HCT116 (cell line): Measurements from ENCODE around the gene RPS6KA2. TPM values are rescaled to one million over a fixed set of nuclear protein-coding genes. Genes with fewer than 3 reads are reported as not detected.

Experiments used
- ATAC-seq: fragments of 200-7000 bp; cut with Tn5 transposase; 2 replicates; pipeline ENCODE4 v1.9.1; 2020; ENCODE audit warnings: mild to moderate bottlenecking, moderate library complexity
- BruUV-seq: library from RNA; stranded (reverse); fragments of 400-500 nt; replicated peaks from 2 replicates; lab custom pipeline; 2021; lab: Mats Ljungman, UMichigan
- CTCF ChIA-PET: fragments of 300-600 bp; sonication (Branson Sonifier 250); formaldehyde crosslinking; loops from one replicate; lab custom pipeline; 2021; ENCODE audit warnings: antibody characterized with exemption; lab: Charles Lee
- POLR2A ChIA-PET: fragments of 300-600, 350-600 bp; sonication (Branson Sonifier 250); formaldehyde crosslinking; loops from one replicate; lab custom pipeline; 2021; ENCODE audit warnings: antibody characterized with exemption; lab: Charles Lee
- RAD21 ChIA-PET, 2 experiments: fragments of 300-600 bp; sonication (Branson Sonifier 250); formaldehyde crosslinking; loops; one replicate each; lab custom pipeline; 2023; ENCODE audit warnings: low total read pairs in 2 of 2; ENCODE audit not compliant: uncharacterized antibody in 2 of 2, unreplicated experiment in 2 of 2, low non-redundant PET in 1 of 2; lab: Charles Lee
- DNase-seq: peaks from one replicate; pipeline ENCODE4 v3.0.0-alpha.2; 2010; ENCODE audit warnings: low read depth, low spot score
- H2AFZ ChIP-seq: fragments of 200-600 bp; shearing (Covaris generic), sonication (generic); 2 replicates; pipeline ENCODE4 v1.6.1; 2017; ENCODE audit warnings: low read depth, mixed run types, mixed read lengths, antibody characterized with exemption, low read length; ENCODE audit not compliant: poor library complexity, severe bottlenecking
- H3K27ac ChIP-seq: 2 replicates; pipeline ENCODE4 v1.5.1; 2012; ENCODE audit warnings: low read depth, low read length
- H3K27me3 ChIP-seq: fragments of 200-600 bp; sonication (generic); 2 replicates; pipeline ENCODE4 v1.6.1; 2016; ENCODE audit warnings: mixed run types, low read length, mixed read lengths; ENCODE audit not compliant: insufficient read depth
- H3K36me3 ChIP-seq, 2 experiments: fragments of 200-500 bp in 1 of 2; fragments of 200-600 bp in 1 of 2; sonication (Bioruptor generic) in 1 of 2; sonication (generic) in 1 of 2; 2 replicates each; pipeline versions ENCODE4 v1.5.1 to v1.6.1; 2014 to 2016; ENCODE audit warnings: low read length in 2 of 2, inconsistent platforms in 1 of 2, mixed read lengths in 1 of 2, mixed run types in 1 of 2; ENCODE audit not compliant: insufficient read depth in 2 of 2, control insufficient read depth in 1 of 2
- H3K4me1 ChIP-seq, 2 experiments: fragments of 200-600 bp in 1 of 2; sonication (generic) in 1 of 2; 2 replicates each; pipeline versions ENCODE4 v1.5.1 to v1.6.1; 2012 to 2017; ENCODE audit warnings: low read length in 2 of 2, inconsistent platforms in 1 of 2, mild to moderate bottlenecking in 1 of 2, mixed read lengths in 1 of 2, mixed run types in 1 of 2, moderate library complexity in 1 of 2; ENCODE audit not compliant: insufficient read depth in 2 of 2, control insufficient read depth in 1 of 2
- H3K4me2 ChIP-seq: fragments of 200-600 bp; sonication (generic); 2 replicates; pipeline ENCODE4 v1.6.1; 2017; ENCODE audit warnings: mixed run types, low read length, mixed read lengths
- H3K4me3 ChIP-seq, 2 experiments: fragments of 200-600 bp in 1 of 2; sonication (generic) in 1 of 2; replicated peaks in 1 of 2; 2 replicates each; pipeline ENCODE4 v1.5.1; 2011 to 2016; ENCODE audit warnings: low read length in 2 of 2, control low read depth in 1 of 2, low read depth in 1 of 2, mild to moderate bottlenecking in 1 of 2, mixed read lengths in 1 of 2, mixed run types in 1 of 2
- H3K79me2 ChIP-seq: fragments of 200-600 bp; sonication (generic); 2 replicates; pipeline ENCODE4 v1.6.1; 2017; ENCODE audit warnings: mild to moderate bottlenecking, mixed run types, low read length, moderate library complexity, mixed read lengths; ENCODE audit not compliant: insufficient read depth
- H3K9ac ChIP-seq: fragments of 200-600 bp; sonication (generic); 2 replicates; pipeline ENCODE4 v1.6.1; 2016; ENCODE audit warnings: low read length, mixed read lengths
- H3K9me2 ChIP-seq: fragments of 200-600 bp; sonication (generic), shearing (Covaris generic); 2 replicates; pipeline ENCODE4 v1.6.1; 2017; ENCODE audit warnings: mixed run types, mild to moderate bottlenecking, moderate library complexity; ENCODE audit not compliant: insufficient read depth
- H3K9me3 ChIP-seq, 2 experiments: fragments of 200-500 bp in 1 of 2; fragments of 200-600 bp in 1 of 2; sonication (Bioruptor generic) in 1 of 2; sonication (generic) in 1 of 2; 2 replicates each; pipeline ENCODE4 v1.6.1; 2014 to 2017; ENCODE audit warnings: low read length in 2 of 2, mixed read lengths in 2 of 2, inconsistent platforms in 1 of 2, low read depth in 1 of 2, mild to moderate bottlenecking in 1 of 2, mixed run types in 1 of 2, moderate library complexity in 1 of 2; ENCODE audit not compliant: control insufficient read depth in 1 of 2, insufficient read depth in 1 of 2
- H4K20me1 ChIP-seq: fragments of 200-600 bp; sonication (generic), shearing (Covaris generic); 2 replicates; pipeline ENCODE4 v1.6.1; 2017; ENCODE audit warnings: mixed run types, mild to moderate bottlenecking, moderate library complexity; ENCODE audit not compliant: insufficient read depth
- ATF3 ChIP-seq: IDR thresholded peaks from 2 replicates; pipeline ENCODE4 v1.6.1; 2012
- CEBPB ChIP-seq: IDR thresholded peaks from 2 replicates; pipeline ENCODE4 v1.6.1; 2012; ENCODE audit warnings: low read depth
- CTCF ChIP-seq, 3 experiments: fragments of 200-600 bp in 1 of 3; sonication (generic) in 1 of 3; IDR thresholded peaks in 2 of 3; conservative IDR thresholded peaks in 1 of 3; 2 replicates each; pipeline ENCODE4 v1.5.1; 2012 to 2017; ENCODE audit warnings: low read depth in 2 of 3, low read length in 2 of 3, antibody characterized with exemption in 1 of 3, borderline replicate concordance in 1 of 3, control low read depth in 1 of 3, mild to moderate bottlenecking in 1 of 3, mixed read lengths in 1 of 3, mixed run types in 1 of 3, moderate library complexity in 1 of 3; ENCODE audit not compliant: insufficient read depth in 1 of 3
- EGR1 ChIP-seq: IDR thresholded peaks from 2 replicates; pipeline ENCODE4 v1.6.1; 2012; ENCODE audit warnings: low read depth
- EZH2 ChIP-seq: fragments of 200-600 bp; sonication (generic); IDR thresholded peaks from 2 replicates; pipeline ENCODE4 v1.6.1; 2017; ENCODE audit warnings: antibody characterized with exemption, mixed run types
- EZH2phosphoT487 ChIP-seq: fragments of 200-600 bp; IDR thresholded peaks from 2 replicates; pipeline ENCODE4 v1.6.1; 2018; ENCODE audit warnings: antibody characterized with exemption, borderline replicate concordance
- JUND ChIP-seq: IDR thresholded peaks from 2 replicates; pipeline ENCODE4 v1.6.1; 2012
- POLR2AphosphoS5 ChIP-seq: IDR thresholded peaks from 2 replicates; pipeline ENCODE4 v1.6.1; 2011; ENCODE audit warnings: mild to moderate bottlenecking, low read depth, low read length, moderate library complexity
- RAD21 ChIP-seq: IDR thresholded peaks from 2 replicates; pipeline ENCODE4 v1.6.1; 2012; ENCODE audit warnings: low read depth, mild to moderate bottlenecking
- REST ChIP-seq: IDR thresholded peaks from 2 replicates; pipeline ENCODE4 v1.6.1; 2012; ENCODE audit warnings: low read depth
- SIN3A ChIP-seq: IDR thresholded peaks from 2 replicates; pipeline ENCODE4 v1.6.1; 2012; ENCODE audit warnings: low read depth
- SRF ChIP-seq: IDR thresholded peaks from 2 replicates; pipeline ENCODE4 v1.6.1; 2012; ENCODE audit warnings: low read depth
- YY1 ChIP-seq: IDR thresholded peaks from 2 replicates; pipeline ENCODE4 v1.6.1; 2011; ENCODE audit warnings: low read length, low read depth, moderate library complexity, mild to moderate bottlenecking; ENCODE audit not compliant: insufficient replicate concordance; ENCODE audit errors: extremely low read depth
- ZBTB33 ChIP-seq: IDR thresholded peaks from 2 replicates; pipeline ENCODE4 v1.6.1; 2011; ENCODE audit warnings: mild to moderate bottlenecking, low read length, moderate library complexity; ENCODE audit not compliant: insufficient replicate concordance; ENCODE audit errors: extremely low read depth
- ZFX ChIP-seq: fragments of 450-650 bp; IDR thresholded peaks from 2 replicates; pipeline ENCODE4 v1.6.1; 2017
- intact Hi-C: fragments of 100-400 bp; cut with micrococcal nuclease; formaldehyde crosslinking; loops from 2 replicates; pipeline ENCODE4 v1.10.0; 2022
- total RNA-seq: library from RNA; stranded (reverse); gene quantifications from one replicate; pipeline ENCODE4 v1.2.1, GENCODE V29; 2021; ENCODE audit not compliant: unreplicated experiment

Gene RPS6KA2
- total RNA-seq, 1 experiment from 2014 or later = 8.5 TPM

GRCh38 chr6:166465003-166465399, 162.1 kb downstream of the RPS6KA2 start (continued):
- TF ChIP-seq REST = no peak
- TF ChIP-seq SRF = no peak

- intact Hi-C loops = no loop called here
- H2AFZ ChIP-seq = no peak overlapping the region
- ChIA-PET RAD21 (no interaction called here), CTCF (no interaction called here), POLR2A (no interaction called here)
- DNase-seq (no peak), ATAC-seq (no peak)
- H3K9ac ChIP-seq = no peak overlapping the region
- H3K79me2 ChIP-seq = no peaks in the 10 kb centered on the region
- H3K9me3 ChIP-seq = no peaks in the 10 kb centered on the region
- H3K4me1 ChIP-seq = no peaks in the 10 kb centered on the region
- no peak for TF ChIP-seq POLR2AphosphoS5
- no peak for TF ChIP-seq EGR1
- no peak for TF ChIP-seq CTCF (IDR thresholded peaks at IDR 0.05 in 2 of 3, conservative IDR thresholded peaks at IDR 0.05 in 1 of 3; ENCODE audit: borderline replicate concordance in 1 of 3, insufficient read depth in 1 of 3, low read depth in 2 of 3, low read length in 2 of 3)
- no peak for TF ChIP-seq RAD21
- no peak for TF ChIP-seq EZH2
- TF ChIP-seq YY1 = no peak
- no peak for TF ChIP-seq EZH2phosphoT487
- TF ChIP-seq SIN3A = no peak
- TF ChIP-seq ATF3 = no peak
- no peak for TF ChIP-seq SRF
- no peak for TF ChIP-seq ZBTB33
- TF ChIP-seq ZFX = no peak
- no peak for TF ChIP-seq JUND
- no peak for TF ChIP-seq CEBPB
- no peaks in the 10 kb centered on the region for H3K9me2 ChIP-seq
- no peak overlapping the region for H3K4me2 ChIP-seq
- no peak overlapping the region for H3K4me3 ChIP-seq
- H3K27me3 ChIP-seq = no peaks in the 10 kb centered on the region
- no peaks in the 10 kb centered on the region for H3K36me3 ChIP-seq
- no peaks in the 10 kb centered on the region for H4K20me1 ChIP-seq
- no TSS peak for BruUV-seq
- no peak overlapping the region for H3K27ac ChIP-seq
Measured at GRCh38 chr6:166464068-166465002, 162.7 kb downstream of the RPS6KA2 start.
